ENCODE measurements around the gene TMEM11. TPM values are rescaled to one million over a fixed set of nuclear protein-coding genes. Genes with fewer than 3 reads are reported as not detected.

Gene TMEM11
- total RNA-seq, 1 donor from 2014 or later, result 34.9 TPM

DNA sequence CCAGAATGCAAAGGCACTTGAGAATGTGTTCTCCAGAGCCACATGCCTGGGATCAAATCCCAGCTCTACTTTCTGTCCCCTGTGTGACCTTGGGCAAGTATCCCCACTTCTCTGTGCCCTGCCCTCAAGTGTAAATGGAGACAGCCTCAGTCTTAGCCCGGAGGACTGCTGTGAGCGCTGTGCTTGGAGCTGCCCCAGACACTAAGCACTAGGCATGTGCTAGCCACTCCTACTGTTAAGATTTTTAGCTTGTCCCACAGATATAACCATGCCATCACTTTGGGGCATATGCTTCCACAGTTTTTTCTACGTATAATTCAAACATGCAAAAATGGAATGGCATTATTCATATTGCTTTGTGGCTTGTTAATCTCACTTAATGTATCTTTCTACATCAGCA lies 29.4 kb downstream of the TMEM11 start:
- H3K4me3 ChIP-seq (ENCODE audit: low read depth, low read length), result no peak overlapping the region
- DNase-seq (ENCODE audit: low read depth), result no peak
- TF ChIP-seq, protein P1, sequence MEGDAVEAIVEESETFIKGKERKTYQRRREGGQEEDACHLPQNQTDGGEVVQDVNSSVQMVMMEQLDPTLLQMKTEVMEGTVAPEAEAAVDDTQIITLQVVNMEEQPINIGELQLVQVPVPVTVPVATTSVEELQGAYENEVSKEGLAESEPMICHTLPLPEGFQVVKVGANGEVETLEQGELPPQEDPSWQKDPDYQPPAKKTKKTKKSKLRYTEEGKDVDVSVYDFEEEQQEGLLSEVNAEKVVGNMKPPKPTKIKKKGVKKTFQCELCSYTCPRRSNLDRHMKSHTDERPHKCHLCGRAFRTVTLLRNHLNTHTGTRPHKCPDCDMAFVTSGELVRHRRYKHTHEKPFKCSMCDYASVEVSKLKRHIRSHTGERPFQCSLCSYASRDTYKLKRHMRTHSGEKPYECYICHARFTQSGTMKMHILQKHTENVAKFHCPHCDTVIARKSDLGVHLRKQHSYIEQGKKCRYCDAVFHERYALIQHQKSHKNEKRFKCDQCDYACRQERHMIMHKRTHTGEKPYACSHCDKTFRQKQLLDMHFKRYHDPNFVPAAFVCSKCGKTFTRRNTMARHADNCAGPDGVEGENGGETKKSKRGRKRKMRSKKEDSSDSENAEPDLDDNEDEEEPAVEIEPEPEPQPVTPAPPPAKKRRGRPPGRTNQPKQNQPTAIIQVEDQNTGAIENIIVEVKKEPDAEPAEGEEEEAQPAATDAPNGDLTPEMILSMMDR (conservative IDR thresholded peaks at IDR 0.05; ENCODE audit: low read depth, low read length), result no peak

DNA sequence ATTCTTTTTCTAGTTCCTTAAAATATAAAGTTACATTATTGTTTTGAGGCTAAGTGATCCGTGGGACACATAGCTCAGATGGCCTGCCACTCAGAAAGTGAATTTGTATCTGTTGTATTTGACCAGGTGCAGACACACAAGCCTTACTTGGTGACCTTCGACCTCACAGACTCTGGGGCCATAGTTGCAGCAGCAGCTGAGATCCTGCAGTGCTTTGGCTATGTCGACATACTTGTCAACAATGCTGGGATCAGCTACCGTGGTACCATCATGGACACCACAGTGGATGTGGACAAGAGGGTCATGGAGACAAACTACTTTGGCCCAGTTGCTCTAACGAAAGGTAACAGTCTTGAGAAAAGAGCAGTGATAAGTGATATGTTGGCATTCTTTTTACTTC lies 30.5 kb downstream of the TMEM11 start:
- TF ChIP-seq, protein P1 (conservative IDR thresholded peaks at IDR 0.05; ENCODE audit: low read depth, low read length), result no peak
- H3K4me3 ChIP-seq (ENCODE audit: low read depth, low read length), result no peak overlapping the region
- no peak for DNase-seq (ENCODE audit: low read depth)

DNA sequence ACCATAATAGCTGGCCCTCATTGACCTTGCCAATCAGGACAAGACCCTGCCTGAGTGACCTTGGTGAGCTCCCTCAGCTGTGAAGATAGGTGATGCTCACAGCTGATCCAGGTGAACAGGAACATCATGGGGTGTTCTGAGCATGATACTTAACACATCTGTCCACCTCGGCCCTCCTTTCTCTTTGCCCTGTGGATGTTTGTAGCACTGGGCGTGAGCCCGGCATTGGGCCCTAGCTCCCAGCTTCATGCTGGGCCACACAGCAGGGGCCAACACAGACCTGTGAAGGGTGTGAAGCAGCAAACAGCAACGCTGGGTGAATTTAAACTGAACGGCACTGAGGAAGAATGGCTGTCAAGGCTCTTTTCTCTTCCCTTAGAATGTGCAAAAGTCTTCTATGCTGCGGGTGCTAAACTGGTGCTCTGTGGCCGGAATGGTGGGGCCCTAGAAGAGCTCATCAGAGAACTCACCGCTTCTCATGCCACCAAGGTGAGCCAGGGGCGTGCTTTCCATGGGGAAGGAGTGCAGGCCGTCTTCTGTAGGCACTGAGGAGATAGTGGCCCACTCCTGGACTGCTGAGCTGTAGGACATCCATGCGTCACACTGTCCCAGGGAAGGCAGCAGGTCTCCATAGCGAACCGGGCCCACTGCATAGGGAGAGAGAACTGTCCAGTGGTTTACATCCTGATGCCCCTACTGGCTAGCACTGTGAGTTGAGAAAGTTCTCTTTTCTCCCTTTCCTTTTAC lies 35.9 kb downstream of the TMEM11 start:
- TF ChIP-seq, protein P1 (conservative IDR thresholded peaks at IDR 0.05; ENCODE audit: low read depth, low read length), result no peak

DNA sequence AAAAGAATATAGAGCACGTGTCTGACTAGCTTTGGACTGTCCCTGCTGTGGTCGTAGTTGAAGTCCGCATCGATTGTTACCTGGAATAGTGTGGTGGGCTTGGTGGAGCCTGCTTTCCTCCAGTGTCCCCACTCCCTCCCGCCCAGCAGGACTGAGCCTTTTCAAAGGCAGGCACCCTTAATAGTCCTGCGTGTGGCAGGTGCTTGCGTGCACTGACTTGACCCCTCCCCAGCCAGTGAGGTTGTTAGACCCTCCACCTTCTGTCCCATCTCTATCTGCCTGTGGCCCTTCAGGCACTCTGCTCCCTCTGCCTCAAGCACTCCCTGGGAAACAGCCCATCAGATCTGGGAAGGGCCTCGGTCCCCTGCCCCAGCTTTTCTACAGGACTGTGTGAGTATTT lies 36.6 kb downstream of the TMEM11 start:
- TF ChIP-seq, protein P1 (conservative IDR thresholded peaks at IDR 0.05; ENCODE audit: low read depth, low read length), result no peak
- no peak for DNase-seq (ENCODE audit: low read depth)
- H3K4me3 ChIP-seq (ENCODE audit: low read depth, low read length), result no peak overlapping the region

More for the DNA sequence above, 35.9 kb downstream of the TMEM11 start:
- H3K4me3 ChIP-seq (ENCODE audit: low read depth, low read length), result no peak overlapping the region
- no peak for DNase-seq (ENCODE audit: low read depth)

DNA sequence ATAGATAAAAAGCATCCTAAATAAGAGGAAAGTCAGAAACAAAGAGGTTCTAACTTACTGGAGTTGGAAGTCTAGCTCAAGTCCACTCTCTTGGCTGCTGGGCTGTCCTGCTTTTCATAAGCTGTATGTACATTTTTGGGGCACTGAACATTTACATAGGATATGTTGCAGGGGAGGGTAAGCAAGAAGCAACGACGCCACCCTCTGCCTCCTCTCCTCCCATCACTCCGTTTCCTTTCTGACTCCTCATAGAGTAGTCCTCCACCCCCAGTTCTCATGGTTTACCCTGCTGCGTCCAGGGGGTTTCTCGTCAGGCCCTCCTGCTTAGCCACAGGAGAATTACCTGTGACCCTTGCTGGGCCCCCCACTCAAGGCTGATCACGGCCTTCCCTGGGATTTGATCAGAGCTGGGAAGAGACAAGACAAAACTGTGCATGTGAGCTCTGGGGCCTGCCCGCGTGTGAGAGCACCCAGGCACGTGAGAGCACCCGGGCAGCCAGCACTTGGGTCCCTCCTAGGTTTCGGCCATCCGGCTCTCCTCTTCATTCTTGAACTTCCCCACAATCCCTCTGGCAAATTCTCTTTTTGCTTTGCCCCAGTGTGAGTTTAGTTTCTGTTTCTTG lies 37.1 kb downstream of the TMEM11 start:
- TF ChIP-seq, protein P1 (conservative IDR thresholded peaks at IDR 0.05; ENCODE audit: low read depth, low read length), result no peak
- DNase-seq (ENCODE audit: low read depth), result no peak
- no peak overlapping the region for H3K4me3 ChIP-seq (ENCODE audit: low read depth, low read length)

DNA sequence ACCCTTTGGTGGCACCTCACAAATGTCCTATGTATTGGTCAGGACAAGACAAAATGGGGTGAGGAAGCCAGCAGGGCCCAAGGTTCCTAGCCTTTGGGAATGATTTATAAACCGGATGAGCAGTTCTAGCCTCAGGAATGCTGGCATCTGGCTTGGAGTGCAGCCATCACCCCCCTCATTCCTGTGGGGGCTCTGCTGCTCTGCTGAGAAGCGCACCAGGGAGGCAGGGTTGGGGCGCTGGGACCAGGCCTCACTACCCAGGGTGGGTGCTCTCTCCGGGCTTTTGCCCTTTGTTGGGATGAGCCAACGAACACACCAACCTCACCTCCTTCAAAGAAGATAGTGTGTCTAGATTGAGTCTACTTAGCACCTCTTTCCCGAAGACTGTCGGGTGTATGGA lies 39.2 kb downstream of the TMEM11 start:
- DNase-seq (ENCODE audit: low read depth), result no peak

More for the DNA sequence above, 39.2 kb downstream of the TMEM11 start:
- H3K4me3 ChIP-seq (ENCODE audit: low read depth, low read length), result no peak overlapping the region
- TF ChIP-seq, protein P1 (conservative IDR thresholded peaks at IDR 0.05; ENCODE audit: low read depth, low read length), result no peak

Measured in epithelial cell of proximal tubule (primary cell).